ENCODE results near the gene STK26.
A peak's percentile ranks its signal among the peaks of the same experiment; 100 is the strongest.

The STK26 gene

DNA sequence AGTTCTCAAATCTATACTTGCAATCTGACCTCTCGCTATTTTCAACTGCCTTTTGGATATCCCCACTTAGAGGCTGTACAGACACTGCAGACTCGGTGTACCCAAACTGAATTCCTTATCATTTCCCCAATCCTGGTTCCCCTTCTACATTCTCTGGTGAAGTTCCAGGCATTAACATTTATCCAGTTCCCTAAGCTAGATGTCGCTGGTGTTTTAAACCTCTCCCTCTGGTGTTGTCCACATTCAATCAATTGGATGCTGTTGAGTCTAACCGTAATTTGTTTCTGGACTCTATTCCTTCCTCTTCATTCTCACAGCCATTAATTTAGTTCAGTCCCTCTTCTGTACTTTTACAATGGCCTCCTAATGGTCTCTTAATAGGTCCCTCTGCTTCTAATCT lies 7.2 kb upstream of the STK26 start:
- DNase-seq (ENCODE audit: extremely low read depth, insufficient read length), result no peak
- no peaks in the 10 kb centered on the region for H3K27me3 ChIP-seq (replicated peaks; ENCODE audit: control insufficient read depth, insufficient read depth, low read length)

DNA sequence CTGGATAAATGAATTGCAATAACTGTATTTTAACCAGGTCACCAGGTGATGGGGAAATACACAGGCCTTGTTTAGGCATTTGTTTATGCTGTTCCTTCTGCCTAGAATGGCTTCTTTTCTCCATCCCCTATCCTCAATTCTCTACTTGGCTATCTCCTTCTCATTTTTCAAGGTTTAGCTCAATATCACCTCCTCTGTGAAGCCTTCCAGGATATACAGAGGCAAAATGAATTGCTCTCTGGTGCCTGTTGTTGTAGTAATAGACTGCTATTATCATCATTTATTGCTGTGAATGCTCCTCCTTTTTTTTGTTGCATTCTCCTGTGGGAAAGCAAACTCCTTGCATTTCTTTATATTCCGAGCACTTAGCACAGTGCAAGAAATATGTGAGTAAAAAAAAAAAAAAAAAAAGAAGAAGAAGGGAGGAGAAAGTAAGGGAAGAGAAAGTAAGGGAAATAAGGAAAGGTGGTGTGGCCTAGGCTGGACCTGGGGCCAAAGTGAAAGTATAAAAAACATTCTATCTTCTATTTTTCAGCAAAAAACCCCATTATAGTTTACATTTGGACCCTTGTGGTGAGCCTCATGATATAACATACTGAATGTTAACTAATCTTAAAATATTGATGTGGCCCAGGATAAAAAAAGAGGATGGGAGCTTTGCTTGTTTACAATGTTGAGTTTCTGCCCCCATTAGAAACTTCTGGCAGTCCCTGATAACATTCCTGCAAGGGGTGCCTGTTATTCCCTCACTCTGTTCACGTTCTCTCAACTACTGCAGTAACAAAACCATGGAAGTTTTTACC lies 6.3 kb upstream of the STK26 start:
- TF ChIP-seq CTCF (IDR thresholded peaks at IDR 0.05; ENCODE audit: insufficient read depth, low read length, poor library complexity, severe bottlenecking), result no peak
- no peak overlapping the region for H3K4me3 ChIP-seq (replicated peaks; ENCODE audit: low read depth, low read length)
- H3K27me3 ChIP-seq (replicated peaks; ENCODE audit: control insufficient read depth, insufficient read depth, low read length), result no peaks in the 10 kb centered on the region
- no peak for DNase-seq (ENCODE audit: extremely low read depth, insufficient read length)
- no peaks in the 10 kb centered on the region for H3K36me3 ChIP-seq (ENCODE audit: control insufficient read depth, insufficient read depth, low read length)

More for the DNA sequence above, 7.2 kb upstream of the STK26 start:
- H3K36me3 ChIP-seq (ENCODE audit: control insufficient read depth, insufficient read depth, low read length), result no peaks in the 10 kb centered on the region
- no peak overlapping the region for H3K4me3 ChIP-seq (replicated peaks; ENCODE audit: low read depth, low read length)
- no peak for TF ChIP-seq CTCF (IDR thresholded peaks at IDR 0.05; ENCODE audit: insufficient read depth, low read length, poor library complexity, severe bottlenecking)

- DNase-seq (ENCODE audit: extremely low read depth, insufficient read length), result no peak
- Histone ChIP-seq H3K27me3 (replicated peaks; ENCODE audit: control insufficient read depth, insufficient read depth, low read length) (no peaks in the 10 kb centered on the region), H3K36me3 (ENCODE audit: control insufficient read depth, insufficient read depth, low read length) (no peaks in the 10 kb centered on the region), H3K4me3 (replicated peaks; ENCODE audit: low read depth, low read length) (no peak overlapping the region)
- TF ChIP-seq CTCF (IDR thresholded peaks at IDR 0.05; ENCODE audit: insufficient read depth, low read length, poor library complexity, severe bottlenecking), result no peak
Observed at GRCh38 chrX:132017431-132018185, 5.5 kb upstream of the STK26 start.

- H3K4me3 ChIP-seq (replicated peaks; ENCODE audit: low read depth, low read length), result peak overlapping the region; percentile 85
- H3K36me3 ChIP-seq (ENCODE audit: control insufficient read depth, insufficient read depth, low read length), result no peaks in the 10 kb centered on the region
- DNase-seq (ENCODE audit: extremely low read depth, insufficient read length), result peak; percentile 13
- TF ChIP-seq CTCF (IDR thresholded peaks at IDR 0.05; ENCODE audit: insufficient read depth, low read length, poor library complexity, severe bottlenecking), result peak; percentile 47
- H3K27me3 ChIP-seq (replicated peaks; ENCODE audit: control insufficient read depth, insufficient read depth, low read length), result no peaks in the 10 kb centered on the region
Observed at GRCh38 chrX:132022198-132022966, 720 bp upstream of the STK26 start.

DNA sequence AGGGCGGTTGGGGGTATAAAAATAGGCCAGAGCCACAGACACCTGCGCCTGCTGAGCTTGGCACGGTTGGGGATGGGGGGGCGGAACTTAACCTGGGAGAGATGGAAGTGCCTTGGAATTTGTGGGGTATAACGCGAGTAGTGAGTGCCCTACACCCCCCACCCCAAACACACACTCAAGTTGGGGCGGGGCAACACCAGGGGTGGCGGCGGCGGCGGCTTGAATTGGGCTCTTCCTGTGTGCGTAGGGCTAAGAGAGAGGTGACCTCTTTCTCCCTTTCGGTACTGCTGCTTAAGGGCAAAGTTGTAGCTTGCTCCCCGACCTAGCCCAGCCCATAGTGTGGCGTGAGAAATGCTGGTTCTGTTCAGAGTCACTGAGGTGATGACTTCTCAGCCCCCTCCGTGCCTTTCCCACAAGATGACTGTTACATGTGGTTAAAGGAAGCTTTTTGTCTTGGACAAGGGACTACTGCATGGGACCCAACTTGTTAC lies 839 bp downstream of the STK26 start:
- H3K36me3 ChIP-seq (ENCODE audit: control insufficient read depth, insufficient read depth, low read length), result no peaks in the 10 kb centered on the region
- peak overlapping the region; percentile 85 for H3K4me3 ChIP-seq (replicated peaks; ENCODE audit: low read depth, low read length)
- no peaks in the 10 kb centered on the region for H3K27me3 ChIP-seq (replicated peaks; ENCODE audit: control insufficient read depth, insufficient read depth, low read length)
- TF ChIP-seq CTCF (IDR thresholded peaks at IDR 0.05; ENCODE audit: insufficient read depth, low read length, poor library complexity, severe bottlenecking), result no peak
- peak; percentile 69 for DNase-seq (ENCODE audit: extremely low read depth, insufficient read length)
